HG02798 (cell line): ENCODE results near the gene SLC5A2.

Source experiments
- ATAC-seq: cut with Tn5 transposase; IDR thresholded peaks from one replicate; pipeline ENCODE4 v1.9.1; 2021; ENCODE audit warnings: mild to moderate bottlenecking; ENCODE audit not compliant: unreplicated experiment, poor library complexity

SLC5A2 gene

GRCh38 chr16:31459687-31460581 lies 23.0 kb upstream of the SLC5A2 start:
- ATAC-seq = peak; percentile 77

GRCh38 chr16:31460582-31461002 lies 22.3 kb upstream of the SLC5A2 start:
- no peak for ATAC-seq

- no peak for ATAC-seq
Measured at GRCh38 chr16:31461201-31461920, 21.6 kb upstream of the SLC5A2 start.

- no peak for ATAC-seq
Measured at GRCh38 chr16:31461921-31462804, 20.8 kb upstream of the SLC5A2 start.

- ATAC-seq = no peak
Measured at GRCh38 chr16:31464348-31464769, 18.6 kb upstream of the SLC5A2 start.

- no peak for ATAC-seq
Measured at GRCh38 chr16:31464781-31465260, 18.1 kb upstream of the SLC5A2 start.

- no peak for ATAC-seq
Measured at GRCh38 chr16:31465788-31466370, 17.0 kb upstream of the SLC5A2 start.

- no peak for ATAC-seq
Measured at GRCh38 chr16:31466381-31466841, 16.5 kb upstream of the SLC5A2 start.

GRCh38 chr16:31467151-31467773 lies 15.7 kb upstream of the SLC5A2 start:
- no peak for ATAC-seq

- no peak for ATAC-seq
Measured at GRCh38 chr16:31467858-31468257, 15.1 kb upstream of the SLC5A2 start.

GRCh38 chr16:31470615-31471014 lies 12.3 kb upstream of the SLC5A2 start:
- no peak for ATAC-seq

- ATAC-seq = no peak
Measured at GRCh38 chr16:31471241-31471874, 11.6 kb upstream of the SLC5A2 start.

GRCh38 chr16:31471875-31472708 lies 10.8 kb upstream of the SLC5A2 start, which contains the start of gene TGFB1I1:
Gene TGFB1I1 (plus strand): TSS chr16:31472152. CDS start chr16:31472189, 37 bp downstream.
- no peak for ATAC-seq

- peak; percentile 41 for ATAC-seq
Measured at GRCh38 chr16:31472709-31473203, 10.2 kb upstream of the SLC5A2 start.

- no peak for ATAC-seq
Measured at GRCh38 chr16:31473264-31473984, 9.5 kb upstream of the SLC5A2 start.

GRCh38 chr16:31474173-31474714 lies 8.7 kb upstream of the SLC5A2 start:
- no peak for ATAC-seq
